ENCODE data around the gene TXNDC12. TPM values are rescaled to one million over a fixed set of nuclear protein-coding genes. Genes with fewer than 3 reads are reported as not detected.
A peak's percentile ranks its signal among the peaks of the same experiment; 100 is the strongest.

TXNDC12 gene
- total and polyA plus RNA-seq, 3 donors from 2014 or later, result 33.3 to 39.2 (median 38.4) TPM

- intact Hi-C loops (cut with DNase I; ENCODE audit: low total_unique reads), result no loop called here
- TF ChIP-seq POLR2A (IDR thresholded peaks at IDR 0.05), result no peak
- TF ChIP-seq, protein P1, sequence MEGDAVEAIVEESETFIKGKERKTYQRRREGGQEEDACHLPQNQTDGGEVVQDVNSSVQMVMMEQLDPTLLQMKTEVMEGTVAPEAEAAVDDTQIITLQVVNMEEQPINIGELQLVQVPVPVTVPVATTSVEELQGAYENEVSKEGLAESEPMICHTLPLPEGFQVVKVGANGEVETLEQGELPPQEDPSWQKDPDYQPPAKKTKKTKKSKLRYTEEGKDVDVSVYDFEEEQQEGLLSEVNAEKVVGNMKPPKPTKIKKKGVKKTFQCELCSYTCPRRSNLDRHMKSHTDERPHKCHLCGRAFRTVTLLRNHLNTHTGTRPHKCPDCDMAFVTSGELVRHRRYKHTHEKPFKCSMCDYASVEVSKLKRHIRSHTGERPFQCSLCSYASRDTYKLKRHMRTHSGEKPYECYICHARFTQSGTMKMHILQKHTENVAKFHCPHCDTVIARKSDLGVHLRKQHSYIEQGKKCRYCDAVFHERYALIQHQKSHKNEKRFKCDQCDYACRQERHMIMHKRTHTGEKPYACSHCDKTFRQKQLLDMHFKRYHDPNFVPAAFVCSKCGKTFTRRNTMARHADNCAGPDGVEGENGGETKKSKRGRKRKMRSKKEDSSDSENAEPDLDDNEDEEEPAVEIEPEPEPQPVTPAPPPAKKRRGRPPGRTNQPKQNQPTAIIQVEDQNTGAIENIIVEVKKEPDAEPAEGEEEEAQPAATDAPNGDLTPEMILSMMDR (IDR thresholded peaks at IDR 0.05), result no peak
- H3K4me3 ChIP-seq, result no peak overlapping the region
- H3K4me1 ChIP-seq, result peaks cover 26% of the 10 kb centered on the region
- no peak overlapping the region for H3K27ac ChIP-seq
- no peaks in the 10 kb centered on the region for H3K36me3 ChIP-seq (ENCODE audit: low read depth, missing control alignments)
- H3K9me3 ChIP-seq, result no peaks in the 10 kb centered on the region
- no peak for DNase-seq
- WGBS, 2 donors, result 61 to 63% methylated on average over 4 of the region's 4 CpGs
- no peaks in the 10 kb centered on the region for H3K27me3 ChIP-seq
Observed at GRCh38 chr1:52003877-52004276, 51.1 kb downstream of the TXNDC12 start.

GRCh38 chr1:52002038-52002917 lies 52.7 kb downstream of the TXNDC12 start:
- DNase-seq, result peak; percentile 77
- no peak overlapping the region for H3K27ac ChIP-seq
- H3K4me3 ChIP-seq, result no peak overlapping the region
- H3K36me3 ChIP-seq (ENCODE audit: low read depth, missing control alignments), result no peaks in the 10 kb centered on the region
- H3K9me3 ChIP-seq, result no peaks in the 10 kb centered on the region
- intact Hi-C loops (cut with DNase I; ENCODE audit: low total_unique reads), result no loop called here
- H3K27me3 ChIP-seq, result no peaks in the 10 kb centered on the region
- WGBS, 2 donors, result 60 to 61% methylated on average over 9 of the region's 9 CpGs
- no peak for TF ChIP-seq POLR2A (IDR thresholded peaks at IDR 0.05)
- TF ChIP-seq, protein P1 (IDR thresholded peaks at IDR 0.05), result peak; percentile 79 to 91 (median 90)
- peaks cover 21% of the 10 kb centered on the region for H3K4me1 ChIP-seq

GRCh38 chr1:51998701-51999100 lies 56.3 kb downstream of the TXNDC12 start:
- TF ChIP-seq, protein P1 (IDR thresholded peaks at IDR 0.05), result no peak
- TF ChIP-seq POLR2A (IDR thresholded peaks at IDR 0.05), result no peak
- Histone ChIP-seq H3K27me3 (no peaks in the 10 kb centered on the region), H3K27ac (no peak overlapping the region), H3K36me3 (ENCODE audit: low read depth, missing control alignments) (no peaks in the 10 kb centered on the region), H3K4me1 (no peaks in the 10 kb centered on the region), H3K4me3 (no peak overlapping the region), H3K9me3 (no peaks in the 10 kb centered on the region)
- WGBS, 2 donors, result 76 to 100% methylated on average over 1 of the region's 1 CpG
- no peak for DNase-seq
- intact Hi-C loops (cut with DNase I; ENCODE audit: low total_unique reads), result no loop called here

- H3K4me1 ChIP-seq, result no peaks in the 10 kb centered on the region
- H3K27ac ChIP-seq, result no peak overlapping the region
- no peak overlapping the region for H3K4me3 ChIP-seq
- intact Hi-C loops (cut with DNase I; ENCODE audit: low total_unique reads), result no loop called here
- no peak for TF ChIP-seq POLR2A (IDR thresholded peaks at IDR 0.05)
- TF ChIP-seq, protein P1 (IDR thresholded peaks at IDR 0.05), result no peak
- no peaks in the 10 kb centered on the region for H3K9me3 ChIP-seq
- 62 to 73% methylated on average over 5 of the region's 5 CpGs for WGBS, 2 donors
- H3K27me3 ChIP-seq, result no peaks in the 10 kb centered on the region
- H3K36me3 ChIP-seq (ENCODE audit: low read depth, missing control alignments), result no peaks in the 10 kb centered on the region
- DNase-seq, result no peak
Observed at GRCh38 chr1:51997974-51998382, 57.0 kb downstream of the TXNDC12 start.
